Measurements from ENCODE around the gene CCL5. TPM values are rescaled to one million over a fixed set of nuclear protein-coding genes. Genes with fewer than 3 reads are reported as not detected.

CCL5 gene
- total RNA-seq, 1 experiment from 2014 or later, result 0.34 TPM

DNA sequence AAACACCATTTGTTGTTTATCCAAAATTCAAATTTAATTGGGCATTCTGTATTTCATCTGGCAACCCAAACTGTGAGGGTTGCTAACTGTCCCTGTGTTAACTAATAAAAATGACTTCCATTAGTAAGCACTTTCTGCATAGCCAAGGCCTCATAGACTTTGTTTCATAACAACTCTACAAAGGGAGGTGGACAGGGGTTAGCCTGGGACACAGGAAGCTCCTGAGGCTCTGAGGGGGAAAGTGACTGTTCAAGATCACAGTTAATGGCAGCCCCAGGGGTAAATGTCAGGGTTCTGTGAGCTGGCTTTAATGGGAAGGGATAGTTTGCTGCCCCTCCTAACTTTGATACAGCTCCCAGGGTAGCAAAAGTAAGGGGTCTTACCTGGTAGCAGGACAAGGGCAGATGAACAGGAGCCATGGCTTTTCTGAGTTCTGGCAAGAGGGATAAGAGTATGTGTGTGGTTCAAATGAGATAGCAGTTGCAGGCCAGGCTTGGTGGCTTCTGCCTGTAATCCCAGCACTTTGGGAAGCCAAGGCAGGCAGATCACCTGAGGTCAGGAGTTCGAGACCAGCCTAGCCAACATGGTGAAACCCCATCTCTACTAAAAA lies 13.7 kb downstream of the CCL5 start:
- POLR2A ChIA-PET, result no interaction called here
- ATAC-seq (no peak), DNase-seq (ENCODE audit: low read depth, low spot score) (no peak)
- Histone ChIP-seq H3K9ac (ENCODE audit: low read length) (no peak overlapping the region), H3K9me2 (ENCODE audit: insufficient read depth) (no peaks in the 10 kb centered on the region), H3K36me3 (ENCODE audit: control insufficient read depth in 1 of 2, insufficient read depth in 2 of 2, low read length in 2 of 2) (no peaks in the 10 kb centered on the region), H4K20me1 (ENCODE audit: insufficient read depth) (no peaks in the 10 kb centered on the region), H3K4me1 (ENCODE audit: control insufficient read depth in 1 of 2, insufficient read depth in 2 of 2, low read length in 2 of 2) (peaks cover 2 to 7% of the 10 kb centered on the region in 2 experiments; a peak in 3 of 4 replicates), H3K9me3 (ENCODE audit: control insufficient read depth in 1 of 2, insufficient read depth in 1 of 2, low read depth in 1 of 2, low read length in 2 of 2) (no peaks in the 10 kb centered on the region), H3K4me2 (ENCODE audit: low read length) (no peak overlapping the region), H3K27me3 (ENCODE audit: insufficient read depth, low read length) (no peaks in the 10 kb centered on the region), H2AFZ (ENCODE audit: low read depth, low read length, poor library complexity, severe bottlenecking) (no peak overlapping the region), H3K4me3 (replicated peaks in 1 of 2; ENCODE audit: low read depth in 1 of 2, low read length in 2 of 2) (no peak overlapping the region), H3K79me2 (ENCODE audit: insufficient read depth, low read length) (no peaks in the 10 kb centered on the region), H3K27ac (ENCODE audit: low read depth, low read length) (no peak overlapping the region)
- RAD21 ChIA-PET (ENCODE audit: low non-redundant PET in 1 of 2, low total read pairs in 2 of 2, uncharacterized antibody in 2 of 2, unreplicated experiment in 2 of 2), result no interaction called here
- no peak for TF ChIP-seq EGR1 (IDR thresholded peaks at IDR 0.05; ENCODE audit: low read depth)
- TF ChIP-seq FOSL1 (IDR thresholded peaks at IDR 0.05; ENCODE audit: low read depth), result no peak
- TF ChIP-seq TCF7L2 (IDR thresholded peaks at IDR 0.05; ENCODE audit: borderline replicate concordance, extremely low read depth, insufficient read depth, insufficient read length), result no peak
- TF ChIP-seq EZH2phosphoT487 (IDR thresholded peaks at IDR 0.05; ENCODE audit: borderline replicate concordance), result no peak
- TF ChIP-seq, protein P1, sequence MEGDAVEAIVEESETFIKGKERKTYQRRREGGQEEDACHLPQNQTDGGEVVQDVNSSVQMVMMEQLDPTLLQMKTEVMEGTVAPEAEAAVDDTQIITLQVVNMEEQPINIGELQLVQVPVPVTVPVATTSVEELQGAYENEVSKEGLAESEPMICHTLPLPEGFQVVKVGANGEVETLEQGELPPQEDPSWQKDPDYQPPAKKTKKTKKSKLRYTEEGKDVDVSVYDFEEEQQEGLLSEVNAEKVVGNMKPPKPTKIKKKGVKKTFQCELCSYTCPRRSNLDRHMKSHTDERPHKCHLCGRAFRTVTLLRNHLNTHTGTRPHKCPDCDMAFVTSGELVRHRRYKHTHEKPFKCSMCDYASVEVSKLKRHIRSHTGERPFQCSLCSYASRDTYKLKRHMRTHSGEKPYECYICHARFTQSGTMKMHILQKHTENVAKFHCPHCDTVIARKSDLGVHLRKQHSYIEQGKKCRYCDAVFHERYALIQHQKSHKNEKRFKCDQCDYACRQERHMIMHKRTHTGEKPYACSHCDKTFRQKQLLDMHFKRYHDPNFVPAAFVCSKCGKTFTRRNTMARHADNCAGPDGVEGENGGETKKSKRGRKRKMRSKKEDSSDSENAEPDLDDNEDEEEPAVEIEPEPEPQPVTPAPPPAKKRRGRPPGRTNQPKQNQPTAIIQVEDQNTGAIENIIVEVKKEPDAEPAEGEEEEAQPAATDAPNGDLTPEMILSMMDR (IDR thresholded peaks at IDR 0.05 in 2 of 3, conservative IDR thresholded peaks at IDR 0.05 in 1 of 3; ENCODE audit: borderline replicate concordance in 1 of 3, insufficient read depth in 1 of 3, low read depth in 2 of 3, low read length in 2 of 3), result no peak
- TF ChIP-seq POLR2A (IDR thresholded peaks at IDR 0.05; ENCODE audit: borderline replicate concordance, extremely low read depth, insufficient read depth, insufficient read length), result no peak
- TF ChIP-seq CEBPB (IDR thresholded peaks at IDR 0.05; ENCODE audit: low read depth), result no peak
- TF ChIP-seq SIN3A (IDR thresholded peaks at IDR 0.05; ENCODE audit: low read depth), result no peak
- TF ChIP-seq SP1 (IDR thresholded peaks at IDR 0.05; ENCODE audit: low read depth), result no peak
- no peak for TF ChIP-seq ZFX (IDR thresholded peaks at IDR 0.05)
- no peak for TF ChIP-seq EZH2 (IDR thresholded peaks at IDR 0.05)
- BruUV-seq (replicated peaks), result no TSS peak
- CTCF ChIA-PET, result no interaction called here
- intact Hi-C loops (cut with micrococcal nuclease), result no loop called here

All from HCT116 (cell line).